Hepatocyte (in vitro differentiated cells): Measurements from ENCODE around the gene KCNK18. TPM values are rescaled to one million over a fixed set of nuclear protein-coding genes. Genes with fewer than 3 reads are reported as not detected.

Source experiments
- DNase-seq: peaks from one replicate; pipeline ENCODE4 v3.0.0-alpha.2; 2016; ENCODE audit warnings: low spot score
- H2AFZ ChIP-seq: fragments of 200-600 bp; sonication (generic); 2 replicates; pipeline ENCODE4 v1.6.0; 2016; ENCODE audit warnings: antibody characterized with exemption, mild to moderate bottlenecking
- H3K27ac ChIP-seq: fragments of 200-600 bp; sonication (generic); 2 replicates; pipeline ENCODE4 v1.5.1; 2016; ENCODE audit warnings: mild to moderate bottlenecking
- H3K27me3 ChIP-seq: fragments of 200-600 bp; sonication (generic); 2 replicates; pipeline ENCODE4 v1.6.1; 2016
- H3K36me3 ChIP-seq: fragments of 200-600 bp; sonication (generic); replicated peaks from 2 replicates; pipeline ENCODE4 v1.5.1; 2016; ENCODE audit warnings: low read depth; ENCODE audit not compliant: insufficient read depth
- H3K4me1 ChIP-seq: fragments of 200-600 bp; sonication (generic); 2 replicates; pipeline ENCODE4 v1.5.1; 2016; ENCODE audit warnings: mild to moderate bottlenecking, moderate library complexity; ENCODE audit not compliant: insufficient read depth
- H3K4me2 ChIP-seq: fragments of 200-600 bp; sonication (generic); 2 replicates; pipeline ENCODE4 v1.6.0; 2016
- H3K4me3 ChIP-seq: fragments of 200-600 bp; sonication (generic); 2 replicates; pipeline ENCODE4 v1.5.1; 2016; ENCODE audit warnings: mild to moderate bottlenecking
- H3K79me2 ChIP-seq: fragments of 200-600 bp; sonication (generic); 2 replicates; pipeline ENCODE4 v1.6.0; 2017; ENCODE audit warnings: mild to moderate bottlenecking
- H3K9me2 ChIP-seq: fragments of 200-600 bp; sonication (generic); replicated peaks from 2 replicates; pipeline ENCODE4 v1.6.0; 2017; ENCODE audit warnings: mild to moderate bottlenecking; ENCODE audit not compliant: insufficient read depth
- H3K9me3 ChIP-seq: fragments of 200-600 bp; sonication (generic); 2 replicates; pipeline ENCODE4 v1.5.1; 2016; ENCODE audit warnings: low read depth, mild to moderate bottlenecking
- H4K20me1 ChIP-seq: fragments of 200-600 bp; sonication (generic); 2 replicates; pipeline ENCODE4 v1.6.0; 2016; ENCODE audit warnings: mild to moderate bottlenecking; ENCODE audit not compliant: insufficient read depth, poor library complexity, severe bottlenecking
- CTCF ChIP-seq: fragments of 200-600 bp; sonication (generic); IDR thresholded peaks from 2 replicates; pipeline ENCODE4 v1.5.1; 2016; ENCODE audit warnings: antibody characterized with exemption, mild to moderate bottlenecking; ENCODE audit not compliant: poor library complexity
- EZH2 ChIP-seq: fragments of 200-600 bp; sonication (generic); IDR thresholded peaks from 2 replicates; pipeline ENCODE4 v1.6.1; 2016; ENCODE audit warnings: antibody characterized with exemption, mild to moderate bottlenecking, borderline replicate concordance
- EZH2phosphoT487 ChIP-seq: fragments of 200-600 bp; sonication (generic); IDR thresholded peaks from one replicate; pipeline ENCODE4 v1.6.1; 2018; ENCODE audit warnings: antibody characterized with exemption, mild to moderate bottlenecking, low read depth, moderate library complexity; ENCODE audit not compliant: unreplicated experiment, severe bottlenecking
- WGBS: methylation state at CpG from one replicate; pipeline ENCODE4 v1.1.6; 2016; ENCODE audit warnings: low lambda C conversion rate; ENCODE audit errors: missing lambda C conversion rate; 5-methylcytosine and 5-hydroxymethylcytosine counted together
- polyA plus RNA-seq: library from polyadenylated mRNA; unstranded; fragments of >200 nt; fragmentation: Nextera tagmentation; extraction: Ambion mirVana; gene quantifications from 2 replicates; pipeline ENCODE4 v1.2.1, GENCODE V29; 2016
- total RNA-seq: library from RNA; depleted of rRNA; stranded (reverse); fragments of >200 nt; gene quantifications from 2 replicates; pipeline ENCODE4 v1.2.3, GENCODE V29; 2014

Gene KCNK18
- total and polyA plus RNA-seq, 2 experiments from 2014 or later: not detected

GRCh38 chr10:117188371-117188770 is 8.9 kb upstream of the KCNK18 start:
- no peak for DNase-seq
- Histone ChIP-seq H3K9me3 (no peaks in the 10 kb centered on the region), H2AFZ (no peak overlapping the region), H3K9me2 (no peaks in the 10 kb centered on the region), H3K4me3 (no peak overlapping the region), H4K20me1 (no peaks in the 10 kb centered on the region), H3K4me2 (no peak overlapping the region), H3K36me3 (no peaks in the 10 kb centered on the region), H3K79me2 (no peaks in the 10 kb centered on the region), H3K27me3 (peaks cover 4% of the 10 kb centered on the region), H3K4me1 (no peaks in the 10 kb centered on the region), H3K27ac (no peak overlapping the region)
- TF ChIP-seq EZH2: no peak
- TF ChIP-seq CTCF: no peak
- no peak for TF ChIP-seq EZH2phosphoT487
- 93% methylated on average over 2 of the region's 2 CpGs for WGBS

DNA sequence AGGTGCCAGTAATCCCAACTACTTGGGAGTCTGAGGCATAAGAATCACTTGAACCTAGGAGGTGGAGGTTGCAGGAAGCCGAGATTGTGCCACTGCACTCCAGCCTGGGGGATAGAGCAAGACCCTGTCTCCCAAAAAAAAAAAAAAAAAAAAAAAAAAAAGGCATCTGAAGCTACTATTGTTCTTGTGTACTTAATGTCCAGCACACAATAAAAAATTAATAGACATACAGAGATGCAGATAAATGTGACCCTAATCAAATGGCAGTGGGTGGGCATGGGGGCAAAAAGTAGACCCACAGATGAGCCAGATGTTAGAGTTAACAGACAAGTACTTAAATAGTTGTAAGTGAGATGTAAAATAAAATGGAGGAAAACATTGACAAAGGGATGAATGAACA is 7.7 kb upstream of the KCNK18 start:
- Histone ChIP-seq H3K9me3 (no peaks in the 10 kb centered on the region), H3K4me3 (no peak overlapping the region), H3K36me3 (no peaks in the 10 kb centered on the region), H4K20me1 (no peaks in the 10 kb centered on the region), H2AFZ (no peak overlapping the region), H3K9me2 (no peaks in the 10 kb centered on the region), H3K79me2 (no peaks in the 10 kb centered on the region), H3K27me3 (peaks cover 4% of the 10 kb centered on the region), H3K27ac (no peak overlapping the region), H3K4me1 (no peaks in the 10 kb centered on the region), H3K4me2 (no peak overlapping the region)
- DNase-seq: no peak
- TF ChIP-seq EZH2: no peak
- TF ChIP-seq CTCF: no peak
- no peak for TF ChIP-seq EZH2phosphoT487
- 77% methylated on average over 1 of the region's 1 CpG for WGBS

- Histone ChIP-seq H3K9me3 (no peaks in the 10 kb centered on the region), H3K27me3 (peaks cover 1% of the 10 kb centered on the region), H3K27ac (no peak overlapping the region), H3K9me2 (no peaks in the 10 kb centered on the region), H3K4me2 (no peak overlapping the region), H3K4me3 (no peak overlapping the region), H2AFZ (no peak overlapping the region), H3K79me2 (no peaks in the 10 kb centered on the region), H4K20me1 (no peaks in the 10 kb centered on the region), H3K4me1 (no peaks in the 10 kb centered on the region), H3K36me3 (no peaks in the 10 kb centered on the region)
- TF ChIP-seq EZH2phosphoT487: no peak
- TF ChIP-seq EZH2: no peak
- TF ChIP-seq CTCF: no peak
- no peak for DNase-seq
- WGBS: 70% methylated on average over 4 of the region's 4 CpGs
Observed at GRCh38 chr10:117198088-117198487, 799 bp downstream of the KCNK18 start.

DNA sequence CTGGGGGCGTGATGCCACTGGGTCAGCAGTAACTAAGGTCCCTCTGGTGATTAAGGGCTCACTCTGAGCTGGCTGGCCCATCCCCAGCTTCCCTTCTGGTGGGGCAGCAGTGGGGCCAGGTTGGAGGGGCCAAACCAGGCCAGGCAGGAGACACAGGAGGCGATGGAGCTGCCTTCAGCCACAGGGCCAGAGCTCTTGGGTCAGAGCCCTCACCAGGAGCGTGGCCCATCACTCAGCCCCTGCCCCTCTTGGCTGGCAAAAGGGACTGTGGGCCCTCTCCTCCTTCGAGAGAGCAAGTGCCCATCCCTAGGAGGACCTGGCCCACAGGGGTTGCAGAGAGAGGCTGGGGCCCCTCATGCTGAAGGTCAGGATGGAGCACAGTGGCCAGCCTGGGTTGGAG is 4.5 kb downstream of the KCNK18 start:
- 95% methylated on average over 4 of the region's 4 CpGs for WGBS
- Histone ChIP-seq H3K79me2 (no peaks in the 10 kb centered on the region), H3K27me3 (no peaks in the 10 kb centered on the region), H2AFZ (no peak overlapping the region), H4K20me1 (no peaks in the 10 kb centered on the region), H3K36me3 (no peaks in the 10 kb centered on the region), H3K9me3 (no peaks in the 10 kb centered on the region), H3K4me2 (no peak overlapping the region), H3K4me1 (no peaks in the 10 kb centered on the region), H3K27ac (no peak overlapping the region), H3K4me3 (no peak overlapping the region), H3K9me2 (no peaks in the 10 kb centered on the region)
- DNase-seq: no peak
- no peak for TF ChIP-seq EZH2
- TF ChIP-seq EZH2phosphoT487: no peak
- no peak for TF ChIP-seq CTCF
